Left ventricle myocardium superior (tissue), 1 donor: ENCODE measurements around the gene ADAMTS17. TPM values are rescaled to one million over a fixed set of nuclear protein-coding genes. Genes with fewer than 3 reads are reported as not detected.

Source experiments
- ATAC-seq: fragments of 200-7000 bp; cut with Tn5 transposase; one replicate; pipeline ENCODE4 v1.9.1; 2020; ENCODE audit warnings: mild to moderate bottlenecking, moderate library complexity
- DNase-seq: peaks from one replicate; pipeline ENCODE4 v3.0.0-alpha.2; 2020
- intact Hi-C: fragments of 100-400 bp; cut with micrococcal nuclease; formaldehyde crosslinking; loops from one replicate; pipeline ENCODE4 v1.11.0; 2022
- total RNA-seq: library from RNA; stranded (reverse); fragmentation: NEBNext Ultra II Directional; extraction: Animal tissue kit (Norgen Biotek cat#: 25700); gene quantifications from one replicate; pipeline ENCODE4 v1.2.1, GENCODE V29; 2021
- donor health status: DM: no; HTN: yes; CAD: no; lungs with severe emphysema.

Gene ADAMTS17
- total RNA-seq, 1 donor from 2014 or later = 2.9 TPM

GRCh38 chr15:100259266-100259665, 82.5 kb downstream of the ADAMTS17 start:
- intact Hi-C loops = no loop called here
- ATAC-seq (no peak), DNase-seq (no peak)

DNA sequence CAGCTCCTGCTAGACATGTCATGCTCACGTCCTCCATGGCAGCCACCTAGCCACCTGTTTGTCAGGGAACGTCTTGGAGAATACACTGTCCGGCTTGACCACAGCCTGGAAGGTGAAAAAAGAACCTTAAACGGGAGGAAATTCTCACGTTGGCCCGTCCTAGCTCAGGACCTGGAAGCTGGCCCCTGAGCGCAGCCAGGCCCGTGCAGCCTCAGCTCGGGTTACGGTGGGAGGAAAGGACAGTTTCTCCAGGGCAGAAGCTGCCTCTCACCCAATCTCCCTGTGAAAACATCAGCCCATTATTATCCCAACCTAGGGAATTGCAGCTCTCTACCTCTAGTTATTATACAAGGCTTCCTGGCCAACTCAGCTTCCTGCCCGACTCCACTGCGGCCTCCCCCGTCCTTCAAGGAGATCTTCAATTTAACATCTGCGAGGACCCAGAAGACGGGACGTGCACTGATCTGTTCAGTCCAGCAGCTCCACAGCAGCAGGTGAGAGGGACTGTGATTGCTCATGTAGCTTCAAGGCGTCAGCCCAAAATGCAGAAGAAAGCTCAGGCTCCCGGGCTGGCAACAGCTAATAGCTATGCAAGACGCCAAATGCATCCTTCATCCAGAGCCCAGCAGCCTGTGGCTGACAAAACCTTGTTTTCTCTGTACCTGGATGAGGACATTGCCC, 84.7 kb downstream of the ADAMTS17 start:
- ATAC-seq (no peak), DNase-seq (no peak)
- intact Hi-C loops = no loop called here

GRCh38 chr15:100256101-100256969, 85.4 kb downstream of the ADAMTS17 start:
- no peak for ATAC-seq

DNA sequence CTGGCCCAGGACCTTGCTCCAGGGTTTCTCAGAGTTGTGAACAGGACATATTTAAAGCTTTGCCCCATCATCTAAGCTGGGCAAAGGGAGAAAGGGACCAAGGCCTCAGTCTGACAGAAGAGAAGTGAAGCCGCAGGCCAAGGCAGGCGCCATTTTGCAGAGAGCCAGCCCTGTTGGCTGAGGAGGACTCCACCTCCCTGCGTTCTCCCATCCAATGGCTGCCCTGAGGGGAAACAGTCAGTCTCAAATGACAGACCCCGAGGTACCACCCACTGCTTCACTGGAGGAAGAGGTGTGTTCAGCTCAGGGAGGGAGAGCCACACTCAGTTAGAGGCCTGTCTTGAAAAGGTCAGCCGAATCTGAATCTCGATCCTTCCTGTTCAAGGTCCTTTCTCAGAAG, 86.1 kb downstream of the ADAMTS17 start:
- intact Hi-C loops = no loop called here
- ATAC-seq (no peak), DNase-seq (no peak)

More at GRCh38 chr15:100256101-100256969, 85.4 kb downstream of the ADAMTS17 start:
- intact Hi-C loops = no loop called here
- DNase-seq = no peak

GRCh38 chr15:100254691-100255090, 87.1 kb downstream of the ADAMTS17 start:
- DNase-seq = no peak
- no peak for ATAC-seq
- intact Hi-C loops = no loop called here

GRCh38 chr15:100254285-100254684, 87.5 kb downstream of the ADAMTS17 start:
- ATAC-seq = no peak
- DNase-seq = no peak
- intact Hi-C loops = no loop called here

DNA sequence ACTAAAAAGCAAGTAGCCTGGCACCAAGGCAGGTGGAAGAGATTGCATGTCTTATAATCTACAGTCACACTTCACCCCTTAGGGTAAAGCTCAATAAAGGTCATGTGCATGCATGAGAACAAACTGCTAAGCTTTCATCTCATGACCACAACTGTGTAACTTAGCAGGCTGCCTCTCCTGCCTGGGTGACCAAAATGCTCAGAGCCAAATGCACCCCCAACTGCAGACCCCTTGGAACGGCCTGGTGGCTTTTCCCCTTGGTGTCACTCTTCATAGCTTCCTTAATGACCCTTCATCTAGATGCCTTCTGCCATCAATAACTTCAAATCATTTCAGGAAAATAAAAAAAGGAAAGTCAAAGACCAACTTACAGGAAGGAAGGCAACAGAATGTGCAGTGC, 88.1 kb downstream of the ADAMTS17 start:
- intact Hi-C loops = no loop called here
- no peak for DNase-seq
- ATAC-seq = no peak

GRCh38 chr15:100252779-100253417, 88.9 kb downstream of the ADAMTS17 start:
- intact Hi-C loops = no loop called here
- DNase-seq (no peak), ATAC-seq (no peak)

- DNase-seq (no peak), ATAC-seq (no peak)
- intact Hi-C loops = no loop called here
Observed at GRCh38 chr15:100252359-100252758, 89.4 kb downstream of the ADAMTS17 start.

GRCh38 chr15:100250176-100250800, 91.5 kb downstream of the ADAMTS17 start:
- DNase-seq (no peak), ATAC-seq (peak; percentile 77)
- intact Hi-C loops = no loop called here

- DNase-seq (no peak), ATAC-seq (no peak)
- intact Hi-C loops = no loop called here
Observed at GRCh38 chr15:100249096-100249815, 92.5 kb downstream of the ADAMTS17 start.

DNA sequence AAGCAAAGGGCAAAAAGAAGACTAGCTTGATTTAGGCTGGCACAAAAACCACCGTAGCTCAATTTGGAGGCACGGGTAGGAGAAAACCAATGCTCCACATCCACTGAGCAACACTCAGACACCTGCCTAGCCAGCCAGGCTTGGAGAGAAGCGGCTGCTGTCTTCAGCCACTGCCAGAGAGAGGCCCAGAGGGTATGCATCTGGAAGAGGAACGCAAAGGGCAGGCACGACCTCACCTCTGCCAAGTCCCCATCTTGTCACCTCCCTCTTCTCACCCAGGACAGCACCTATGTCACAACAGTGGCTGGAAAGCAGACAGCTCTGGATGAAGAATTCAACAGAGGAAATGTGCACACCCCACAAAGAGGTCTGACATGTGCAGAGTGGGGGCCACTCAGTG, 93.5 kb downstream of the ADAMTS17 start:
- ATAC-seq (no peak), DNase-seq (no peak)
- intact Hi-C loops = no loop called here

DNA sequence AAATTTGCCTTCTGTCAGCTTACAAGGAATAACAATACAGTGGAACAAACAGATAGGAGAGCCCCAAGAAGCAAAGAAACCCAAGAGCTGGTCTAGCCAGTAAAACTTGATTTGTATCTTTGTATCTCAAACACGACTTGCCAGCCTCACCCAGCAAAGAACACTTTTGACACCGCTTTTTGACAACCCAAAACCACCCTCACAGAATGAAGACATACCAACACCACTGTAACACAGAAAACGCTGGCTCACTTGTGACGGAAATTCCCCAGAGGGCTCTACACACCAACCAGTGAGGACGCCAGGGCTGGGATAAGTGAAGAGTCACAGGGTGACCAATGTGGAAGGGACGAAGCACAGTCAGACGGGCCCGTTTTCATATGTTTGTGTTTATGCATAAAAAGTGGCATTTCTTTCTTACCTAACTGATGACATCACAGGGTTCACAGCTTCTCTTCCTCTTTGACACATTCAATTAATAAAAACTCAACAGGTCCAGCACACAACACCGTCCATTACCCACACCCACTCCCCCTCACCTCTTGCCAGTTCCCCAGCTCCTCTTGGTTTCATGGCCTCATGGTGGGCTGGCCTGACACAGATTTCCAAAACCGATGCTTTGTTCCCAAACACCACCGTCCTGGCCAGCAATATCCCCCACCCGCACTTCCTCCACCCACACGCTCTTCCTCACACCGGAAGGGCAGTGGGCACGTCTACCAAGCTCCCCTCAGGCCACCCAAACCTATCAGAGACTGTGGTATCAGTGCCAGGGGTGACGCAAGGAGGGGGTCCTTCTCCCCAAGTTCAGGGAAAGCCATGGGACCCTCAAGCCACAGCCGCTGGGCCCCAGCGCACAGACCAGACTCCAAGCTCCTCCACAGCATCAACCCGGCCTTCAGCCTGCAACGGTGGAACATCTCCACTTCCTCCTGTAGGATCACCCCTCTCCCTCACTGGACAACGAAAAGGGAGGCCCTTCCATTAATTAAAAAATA, 94.2 kb downstream of the ADAMTS17 start:
- intact Hi-C loops = no loop called here
- ATAC-seq (no peak), DNase-seq (no peak)

DNA sequence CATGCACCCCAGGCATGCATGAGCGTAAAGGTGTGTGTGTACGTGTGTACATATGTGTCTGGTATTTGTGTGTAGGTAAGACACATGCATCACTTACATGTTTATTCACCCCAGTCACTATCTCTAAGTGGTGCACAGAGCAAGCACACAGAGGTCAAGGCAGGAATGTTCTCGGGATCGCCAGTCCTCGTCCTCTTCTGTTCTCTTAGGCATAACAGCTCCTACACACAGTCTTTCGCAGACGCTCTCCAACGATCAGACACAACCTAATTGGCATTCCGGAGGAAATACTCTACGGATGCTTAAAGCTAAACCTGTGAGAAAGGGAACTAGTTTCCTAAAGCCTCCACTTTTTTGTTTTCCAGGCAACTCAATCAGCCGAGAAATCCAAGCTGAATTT, 95.9 kb downstream of the ADAMTS17 start:
- intact Hi-C loops = no loop called here
- ATAC-seq = no peak
- no peak for DNase-seq

- intact Hi-C loops = no loop called here
- DNase-seq = no peak
Observed at GRCh38 chr15:100245487-100245820, 96.3 kb downstream of the ADAMTS17 start.

GRCh38 chr15:100244796-100245486, 96.8 kb downstream of the ADAMTS17 start:
- DNase-seq (no peak), ATAC-seq (no peak)
- intact Hi-C loops = no loop called here

More at GRCh38 chr15:100245487-100245820, 96.3 kb downstream of the ADAMTS17 start:
- peak; percentile 30 for ATAC-seq

DNA sequence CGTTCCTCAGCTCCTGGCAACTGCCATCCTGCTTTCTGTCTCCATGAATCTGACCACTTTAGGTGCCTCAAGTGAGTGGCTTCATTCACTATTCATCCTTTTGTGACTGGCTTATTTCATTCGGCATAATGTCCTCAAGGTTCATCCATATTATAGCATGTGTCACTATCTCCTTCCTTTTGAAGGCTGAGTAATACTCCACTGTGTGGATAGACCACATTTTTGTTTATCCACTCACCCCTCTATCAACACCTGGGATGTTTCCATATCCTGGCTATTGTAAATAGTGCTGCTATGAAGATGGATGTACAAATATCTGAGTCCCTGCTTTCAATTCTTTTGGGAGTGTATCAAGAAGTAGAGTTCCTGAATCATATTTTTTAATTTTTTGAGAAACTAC, 98.8 kb downstream of the ADAMTS17 start:
- no peak for ATAC-seq
- intact Hi-C loops = no loop called here

More for the DNA sequence above, 98.8 kb downstream of the ADAMTS17 start:
- no peak for DNase-seq
